Liver (tissue), 3 donors: ENCODE data around the gene SNRNP48.

Source experiments
- CTCF ChIP-seq: fragments of 150-350 bp; IDR thresholded peaks from 2 replicates; pipeline ENCODE4 v1.5.1; 2017; ENCODE audit warnings: improper control_type of control experiment, low read depth, low read length; ENCODE audit not compliant: missing input control
- FOXA1 ChIP-seq: IDR thresholded peaks from 2 replicates; pipeline ENCODE4 v1.6.1; 2016; ENCODE audit warnings: antibody characterized with exemption
- MAX ChIP-seq: IDR thresholded peaks from 2 replicates; pipeline ENCODE4 v1.6.1; 2016; ENCODE audit warnings: antibody characterized with exemption
- RAD21 ChIP-seq, 2 donors: IDR thresholded peaks; 2 replicates each; pipeline ENCODE4 v1.6.1; 2016; ENCODE audit warnings: antibody characterized with exemption in 2 of 2, mild to moderate bottlenecking in 2 of 2
- TAF1 ChIP-seq: conservative IDR thresholded peaks from 2 replicates; pipeline ENCODE4 v1.6.1; 2016; ENCODE audit warnings: antibody characterized with exemption, mild to moderate bottlenecking
- YY1 ChIP-seq: IDR thresholded peaks from 2 replicates; pipeline ENCODE4 v1.6.1; 2016; ENCODE audit warnings: antibody characterized with exemption, mild to moderate bottlenecking
- TF ChIP-seq, protein P1 (sequence below): IDR thresholded peaks from 2 replicates; pipeline ENCODE4 v1.6.1; 2016; ENCODE audit warnings: antibody characterized with exemption, mild to moderate bottlenecking
- TF ChIP-seq, protein P2 (sequence below): IDR thresholded peaks from 2 replicates; pipeline ENCODE4 v1.6.1; 2016; ENCODE audit warnings: antibody characterized with exemption
- donor health status: healthy.
- donor health status: healthy.

DNA sequence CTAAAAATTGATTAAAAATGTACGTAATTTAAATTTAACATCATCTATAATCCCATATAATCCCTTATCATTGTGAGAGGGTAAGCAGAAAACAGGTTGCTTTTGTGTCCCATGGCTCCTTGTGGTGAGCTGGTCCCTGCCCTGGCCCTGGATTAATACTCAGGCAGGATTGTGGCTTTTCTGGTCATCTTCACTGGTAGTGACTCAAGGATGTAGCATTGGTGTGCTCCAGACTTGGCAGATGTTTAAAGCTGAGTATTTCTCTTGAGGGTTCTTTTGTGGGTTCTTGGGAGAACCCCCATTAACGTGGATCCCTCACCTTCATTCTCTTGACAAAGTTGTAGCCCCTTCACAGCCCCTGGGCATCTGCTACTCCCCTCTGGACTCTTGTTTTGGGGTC is 39.3 kb downstream of the SNRNP48 start:
- TF ChIP-seq CTCF (no peak), TAF1 (no peak), RAD21 (IDR thresholded peaks at IDR 0.05) (no peak), YY1 (no peak), FOXA1 (no peak), MAX (no peak)
- TF ChIP-seq, protein P1, sequence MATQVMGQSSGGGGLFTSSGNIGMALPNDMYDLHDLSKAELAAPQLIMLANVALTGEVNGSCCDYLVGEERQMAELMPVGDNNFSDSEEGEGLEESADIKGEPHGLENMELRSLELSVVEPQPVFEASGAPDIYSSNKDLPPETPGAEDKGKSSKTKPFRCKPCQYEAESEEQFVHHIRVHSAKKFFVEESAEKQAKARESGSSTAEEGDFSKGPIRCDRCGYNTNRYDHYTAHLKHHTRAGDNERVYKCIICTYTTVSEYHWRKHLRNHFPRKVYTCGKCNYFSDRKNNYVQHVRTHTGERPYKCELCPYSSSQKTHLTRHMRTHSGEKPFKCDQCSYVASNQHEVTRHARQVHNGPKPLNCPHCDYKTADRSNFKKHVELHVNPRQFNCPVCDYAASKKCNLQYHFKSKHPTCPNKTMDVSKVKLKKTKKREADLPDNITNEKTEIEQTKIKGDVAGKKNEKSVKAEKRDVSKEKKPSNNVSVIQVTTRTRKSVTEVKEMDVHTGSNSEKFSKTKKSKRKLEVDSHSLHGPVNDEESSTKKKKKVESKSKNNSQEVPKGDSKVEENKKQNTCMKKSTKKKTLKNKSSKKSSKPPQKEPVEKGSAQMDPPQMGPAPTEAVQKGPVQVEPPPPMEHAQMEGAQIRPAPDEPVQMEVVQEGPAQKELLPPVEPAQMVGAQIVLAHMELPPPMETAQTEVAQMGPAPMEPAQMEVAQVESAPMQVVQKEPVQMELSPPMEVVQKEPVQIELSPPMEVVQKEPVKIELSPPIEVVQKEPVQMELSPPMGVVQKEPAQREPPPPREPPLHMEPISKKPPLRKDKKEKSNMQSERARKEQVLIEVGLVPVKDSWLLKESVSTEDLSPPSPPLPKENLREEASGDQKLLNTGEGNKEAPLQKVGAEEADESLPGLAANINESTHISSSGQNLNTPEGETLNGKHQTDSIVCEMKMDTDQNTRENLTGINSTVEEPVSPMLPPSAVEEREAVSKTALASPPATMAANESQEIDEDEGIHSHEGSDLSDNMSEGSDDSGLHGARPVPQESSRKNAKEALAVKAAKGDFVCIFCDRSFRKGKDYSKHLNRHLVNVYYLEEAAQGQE, result no peak
- TF ChIP-seq, protein P2, sequence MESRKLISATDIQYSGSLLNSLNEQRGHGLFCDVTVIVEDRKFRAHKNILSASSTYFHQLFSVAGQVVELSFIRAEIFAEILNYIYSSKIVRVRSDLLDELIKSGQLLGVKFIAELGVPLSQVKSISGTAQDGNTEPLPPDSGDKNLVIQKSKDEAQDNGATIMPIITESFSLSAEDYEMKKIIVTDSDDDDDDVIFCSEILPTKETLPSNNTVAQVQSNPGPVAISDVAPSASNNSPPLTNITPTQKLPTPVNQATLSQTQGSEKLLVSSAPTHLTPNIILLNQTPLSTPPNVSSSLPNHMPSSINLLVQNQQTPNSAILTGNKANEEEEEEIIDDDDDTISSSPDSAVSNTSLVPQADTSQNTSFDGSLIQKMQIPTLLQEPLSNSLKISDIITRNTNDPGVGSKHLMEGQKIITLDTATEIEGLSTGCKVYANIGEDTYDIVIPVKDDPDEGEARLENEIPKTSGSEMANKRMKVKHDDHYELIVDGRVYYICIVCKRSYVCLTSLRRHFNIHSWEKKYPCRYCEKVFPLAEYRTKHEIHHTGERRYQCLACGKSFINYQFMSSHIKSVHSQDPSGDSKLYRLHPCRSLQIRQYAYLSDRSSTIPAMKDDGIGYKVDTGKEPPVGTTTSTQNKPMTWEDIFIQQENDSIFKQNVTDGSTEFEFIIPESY, result no peak
